H9 (cell line): Measurements from ENCODE around the gene USP17L12. TPM values are rescaled to one million over a fixed set of nuclear protein-coding genes. Genes with fewer than 3 reads are reported as not detected.
"Not testable (repeated sequence)": the region's sequence is repeated elsewhere in the genome, so short reads cannot be mapped to it uniquely, and the experiment has no call there.

Source experiments
- DNase-seq: peaks from one replicate; pipeline ENCODE4 v3.0.0-alpha.2; 2017
- H2AFZ ChIP-seq: one replicate; pipeline ENCODE4 v1.6.1; 2013; ENCODE audit warnings: mild to moderate bottlenecking, low read length, control low read depth, moderate library complexity
- H2AK5ac ChIP-seq: 2 replicates; pipeline ENCODE4 v1.6.1; 2013; ENCODE audit warnings: low read length, control low read depth, mixed read lengths; ENCODE audit not compliant: insufficient read length
- H2BK120ac ChIP-seq: one replicate; pipeline ENCODE4 v1.6.1; 2013; ENCODE audit warnings: low read depth, mild to moderate bottlenecking, low read length, control low read depth, inconsistent platforms; ENCODE audit not compliant: poor library complexity, severe bottlenecking
- H2BK12ac ChIP-seq: 2 replicates; pipeline ENCODE4 v1.6.1; 2013; ENCODE audit warnings: low read length, control low read depth, mixed read lengths, low read depth; ENCODE audit not compliant: insufficient read length
- H2BK15ac ChIP-seq: 2 replicates; pipeline ENCODE4 v1.6.1; 2013; ENCODE audit warnings: low read depth, low read length, control low read depth
- H2BK20ac ChIP-seq: one replicate; pipeline ENCODE4 v1.6.1; 2013; ENCODE audit warnings: low read depth, mild to moderate bottlenecking, low read length, control low read depth, inconsistent platforms; ENCODE audit not compliant: poor library complexity, severe bottlenecking
- H2BK5ac ChIP-seq: 2 replicates; pipeline ENCODE4 v1.6.1; 2013; ENCODE audit warnings: low read length, control low read depth, mixed read lengths; ENCODE audit not compliant: insufficient read length
- H3K14ac ChIP-seq: 2 replicates; pipeline ENCODE4 v1.6.1; 2013; ENCODE audit warnings: low read length, control low read depth; ENCODE audit not compliant: insufficient read depth
- H3K18ac ChIP-seq: 2 replicates; pipeline ENCODE4 v1.6.1; 2013; ENCODE audit warnings: low read depth, mild to moderate bottlenecking, mixed read lengths, low read length, control low read depth; ENCODE audit not compliant: insufficient read length
- H3K23ac ChIP-seq: 2 replicates; pipeline ENCODE4 v1.6.1; 2013; ENCODE audit warnings: low read length, control low read depth, mixed read lengths, low read depth; ENCODE audit not compliant: insufficient read length
- H3K23me2 ChIP-seq: 2 replicates; pipeline ENCODE4 v1.6.1; 2013; ENCODE audit warnings: low read depth, mild to moderate bottlenecking, mixed read lengths, low read length, control low read depth; ENCODE audit not compliant: insufficient read length, poor library complexity, severe bottlenecking
- H3K27ac ChIP-seq: 2 replicates; pipeline ENCODE4 v1.5.1; 2013; ENCODE audit warnings: low read length, control low read depth, mixed read lengths, low read depth; ENCODE audit not compliant: insufficient read length
- H3K27me3 ChIP-seq: 2 replicates; pipeline ENCODE4 v1.6.1; 2013; ENCODE audit warnings: low read length, control low read depth, inconsistent platforms; ENCODE audit not compliant: insufficient read depth
- H3K4ac ChIP-seq: 2 replicates; pipeline ENCODE4 v1.6.1; 2013; ENCODE audit warnings: low read depth, mild to moderate bottlenecking, control low read depth, inconsistent platforms, low read length, moderate library complexity
- H3K4me1 ChIP-seq: 2 replicates; pipeline ENCODE4 v1.6.1; 2013; ENCODE audit warnings: low read length, control low read depth, inconsistent platforms; ENCODE audit not compliant: insufficient read depth
- H3K4me2 ChIP-seq: 2 replicates; pipeline ENCODE4 v1.6.1; 2013; ENCODE audit warnings: low read length, control low read depth, mixed read lengths; ENCODE audit not compliant: insufficient read length, insufficient read depth
- H3K56ac ChIP-seq: 2 replicates; pipeline ENCODE4 v1.6.1; 2013; ENCODE audit warnings: low read depth, mild to moderate bottlenecking, mixed read lengths, low read length, control low read depth; ENCODE audit not compliant: insufficient read length
- H3K79me1 ChIP-seq: 2 replicates; pipeline ENCODE4 v1.6.1; 2013; ENCODE audit warnings: low read depth, mild to moderate bottlenecking, moderate library complexity, low read length, control low read depth, inconsistent platforms; ENCODE audit not compliant: insufficient read depth, poor library complexity, severe bottlenecking
- H3K79me2 ChIP-seq: 2 replicates; pipeline ENCODE4 v1.6.1; 2013; ENCODE audit warnings: low read length, control low read depth, inconsistent platforms; ENCODE audit not compliant: insufficient read depth
- H3K9ac ChIP-seq: 2 replicates; pipeline ENCODE4 v1.6.1; 2013; ENCODE audit warnings: low read length, control low read depth, mixed read lengths; ENCODE audit not compliant: insufficient read length; ENCODE audit errors: extremely low read depth
- H3K9me3 ChIP-seq: one replicate; pipeline ENCODE4 v1.6.1; 2013; ENCODE audit warnings: low read depth, low read length, inconsistent platforms; ENCODE audit not compliant: control insufficient read depth
- H3T11ph ChIP-seq: one replicate; pipeline ENCODE4 v1.6.1; 2013; ENCODE audit warnings: mild to moderate bottlenecking, low read length, control low read depth, inconsistent platforms
- H4K20me1 ChIP-seq: one replicate; pipeline ENCODE4 v1.6.1; 2013; ENCODE audit not compliant: control insufficient read depth, insufficient read length, insufficient read depth
- H4K5ac ChIP-seq: 2 replicates; pipeline ENCODE4 v1.6.1; 2013; ENCODE audit warnings: low read depth, mild to moderate bottlenecking, mixed read lengths, low read length, control low read depth; ENCODE audit not compliant: insufficient read length
- H4K8ac ChIP-seq: replicated peaks from 2 replicates; pipeline ENCODE4 v1.6.1; 2013; ENCODE audit warnings: low read length, control low read depth, mixed read lengths, low read depth; ENCODE audit not compliant: insufficient read length
- H4K91ac ChIP-seq: 2 replicates; pipeline ENCODE4 v1.6.1; 2013; ENCODE audit warnings: low read depth, mild to moderate bottlenecking, moderate library complexity, mixed read lengths, low read length, control low read depth; ENCODE audit not compliant: insufficient read length
- H3K27ac Mint-ChIP-seq, 3 experiments: 2 replicates in 2 of 3; 3 replicates in 1 of 3; pipeline ENCODE4 v1.8.0; 2020 to 2021; ENCODE audit warnings: mixed read lengths in 3 of 3, mild to moderate bottlenecking in 1 of 3, moderate library complexity in 1 of 3
- H3K27me3 Mint-ChIP-seq: 2 replicates; pipeline ENCODE4 v1.8.0; 2021; ENCODE audit warnings: low read depth, mild to moderate bottlenecking, moderate library complexity, mixed read lengths
- H3K36me3 Mint-ChIP-seq, 3 experiments: 2 replicates in 2 of 3; 3 replicates in 1 of 3; pipeline ENCODE4 v1.8.0; 2020 to 2021; ENCODE audit warnings: low read depth in 3 of 3, mixed read lengths in 3 of 3; ENCODE audit not compliant: insufficient read depth in 1 of 3
- H3K4me1 Mint-ChIP-seq, 2 experiments: 2 replicates each; pipeline ENCODE4 v1.8.0; 2020; ENCODE audit warnings: mixed read lengths in 2 of 2
- H3K4me3 Mint-ChIP-seq, 2 experiments: 2 replicates in 1 of 2; 3 replicates in 1 of 2; pipeline ENCODE4 v1.8.0; 2020 to 2021; ENCODE audit warnings: mild to moderate bottlenecking in 2 of 2, mixed read lengths in 2 of 2, moderate library complexity in 1 of 2
- H3K9me3 Mint-ChIP-seq, 2 experiments: 2 replicates in 1 of 2; 3 replicates in 1 of 2; pipeline ENCODE4 v1.8.0; 2020; ENCODE audit warnings: mild to moderate bottlenecking in 2 of 2, mixed read lengths in 2 of 2, moderate library complexity in 1 of 2
- WGBS: extraction: QIAGEN DNeasy Blood & Tissue Kit; methylation state at CpG from one replicate; pipeline ENCODE4 v1.1.7; 2013; ENCODE audit warnings: missing lambda C conversion rate, low lambda C conversion rate, mixed read lengths; ENCODE audit not compliant: insufficient read length; ENCODE audit errors: extremely low coverage; 5-methylcytosine and 5-hydroxymethylcytosine counted together
- total RNA-seq: library from RNA; stranded (reverse); gene quantifications from 2 replicates; pipeline ENCODE4 v1.2.1, GENCODE V29; 2021

USP17L12 gene
- total RNA-seq, 1 experiment from 2014 or later: not detected

- not testable (repeated sequence) for H4K8ac ChIP-seq, H4K91ac ChIP-seq, H3K36me3 Mint-ChIP-seq, H3T11ph ChIP-seq, H3K27me3 ChIP-seq, H4K20me1 ChIP-seq, H3K79me2 ChIP-seq, H3K27me3 Mint-ChIP-seq, H3K4ac ChIP-seq, H2BK120ac ChIP-seq, H3K14ac ChIP-seq, H3K4me1 Mint-ChIP-seq, H3K9me3 Mint-ChIP-seq, H2BK12ac ChIP-seq, H3K9me3 ChIP-seq, H2BK15ac ChIP-seq, H3K4me2 ChIP-seq, H3K4me3 Mint-ChIP-seq, H3K56ac ChIP-seq, H3K23ac ChIP-seq, H3K4me1 ChIP-seq, H2BK5ac ChIP-seq, H3K27ac ChIP-seq, H3K27ac Mint-ChIP-seq, H2AFZ ChIP-seq, H3K18ac ChIP-seq, H3K79me1 ChIP-seq, H2AK5ac ChIP-seq, DNase-seq, H3K23me2 ChIP-seq, H2BK20ac ChIP-seq, H3K9ac ChIP-seq, H4K5ac ChIP-seq
- WGBS: no CpG with 5 or more reads among the region's 15 CpGs
Observed at GRCh38 chr4:9234085-9234484, 14.1 kb downstream of the USP17L12 start, which contains the start of gene USP17L15. TSS of gene USP17L15 (plus strand) at chr4:9234385. CDS start at chr4:9234385, 0 bp downstream.

- H3K27me3 ChIP-seq, H2AK5ac ChIP-seq, H3K4me2 ChIP-seq, H3K79me1 ChIP-seq, H3K27ac Mint-ChIP-seq, H2BK20ac ChIP-seq, H2BK5ac ChIP-seq, H2AFZ ChIP-seq, H3K4me1 Mint-ChIP-seq, H3K4me3 Mint-ChIP-seq, H4K91ac ChIP-seq, H3K56ac ChIP-seq, H3K14ac ChIP-seq, H3K4me1 ChIP-seq, H4K5ac ChIP-seq, H3K36me3 Mint-ChIP-seq, H2BK120ac ChIP-seq, H3K9me3 ChIP-seq, H2BK12ac ChIP-seq, H3K9me3 Mint-ChIP-seq, DNase-seq, H2BK15ac ChIP-seq, H3K79me2 ChIP-seq, H3K23me2 ChIP-seq, H3K18ac ChIP-seq, H4K20me1 ChIP-seq, H3K23ac ChIP-seq, H3T11ph ChIP-seq, H3K27me3 Mint-ChIP-seq, H3K27ac ChIP-seq, H3K4ac ChIP-seq, H3K9ac ChIP-seq, H4K8ac ChIP-seq: not testable (repeated sequence)
- WGBS: no CpG with 5 or more reads among the region's 12 CpGs
Observed at GRCh38 chr4:9238461-9238860, 18.5 kb downstream of the USP17L12 start.
